Esophagus squamous epithelium (tissue), 4 donors: ENCODE data around the gene CA7.

Source experiments
- CTCF ChIP-seq, 6 experiments: fragments of 450-650 bp in 4 of 6; fragments of 200-600 bp in 2 of 6; sonication (generic) in 2 of 6; IDR thresholded peaks; one replicate each; pipeline ENCODE4 v1.5.1; 2016 to 2019; ENCODE audit warnings: antibody characterized with exemption in 6 of 6, mild to moderate bottlenecking in 4 of 6, moderate library complexity in 4 of 6
- POLR2A ChIP-seq, 4 donors: fragments of 450-650 bp; IDR thresholded peaks; one replicate each; pipeline ENCODE4 v1.6.1; 2017; ENCODE audit warnings: antibody characterized with exemption in 4 of 4, mild to moderate bottlenecking in 4 of 4, moderate library complexity in 3 of 4

GRCh38 chr16:66856184-66856730, 12.0 kb downstream of the CA7 start:
- TF ChIP-seq POLR2A (IDR thresholded peaks at IDR 0.05): no peak
- no peak for TF ChIP-seq CTCF (IDR thresholded peaks at IDR 0.05)
